Parathyroid adenoma (tissue), 2 donors: ENCODE results near the gene MAJIN.

Experiments
- H2AFZ ChIP-seq: fragments of 300-600 bp; sonication (generic); one replicate; pipeline ENCODE4 v1.7.0; 2017; ENCODE audit warnings: antibody characterized with exemption, mild to moderate bottlenecking
- H3K27ac ChIP-seq: fragments of 300-600 bp; sonication (generic); one replicate; pipeline ENCODE4 v1.7.0; 2017
- H3K27me3 ChIP-seq: fragments of 300-600 bp; sonication (generic); one replicate; pipeline ENCODE4 v1.7.0; 2017; ENCODE audit warnings: low read length; ENCODE audit not compliant: control insufficient read depth, insufficient read depth
- H3K36me3 ChIP-seq: fragments of 300-600 bp; sonication (generic); one replicate; pipeline ENCODE4 v1.7.0; 2017; ENCODE audit warnings: low read length; ENCODE audit not compliant: control insufficient read depth, insufficient read depth
- H3K4me1 ChIP-seq: fragments of 300-600 bp; sonication (generic); one replicate; pipeline ENCODE4 v1.7.0; 2017; ENCODE audit warnings: control low read depth
- H3K4me2 ChIP-seq: fragments of 300-600 bp; sonication (generic); one replicate; pipeline ENCODE4 v1.7.0; 2017; ENCODE audit warnings: low read length
- H3K4me3 ChIP-seq: fragments of 300-600 bp; sonication (generic); one replicate; pipeline ENCODE4 v1.7.0; 2017; ENCODE audit warnings: low read depth, low read length
- H3K79me2 ChIP-seq: fragments of 300-600 bp; sonication (generic); one replicate; pipeline ENCODE4 v1.7.0; 2017; ENCODE audit warnings: control low read depth
- H3K9ac ChIP-seq: fragments of 300-600 bp; sonication (generic); one replicate; pipeline ENCODE4 v1.7.0; 2017; ENCODE audit warnings: mild to moderate bottlenecking
- H3K9me3 ChIP-seq: fragments of 300-600 bp; sonication (generic); one replicate; pipeline ENCODE4 v1.7.0; 2017; ENCODE audit warnings: low read length; ENCODE audit not compliant: control insufficient read depth
- CTCF ChIP-seq: fragments of 300-600 bp; sonication (generic); IDR thresholded peaks from one replicate; pipeline ENCODE4 v1.7.0; 2017; ENCODE audit warnings: antibody characterized with exemption, mild to moderate bottlenecking
- donor health status: primary hyperparathyroidism.

The MAJIN gene

GRCh38 chr11:64916775-64917662, 54.9 kb downstream of the MAJIN start, which contains the start of gene ATG2A:
ATG2A (minus strand) TSS chr11:64917209; CDS start chr11:64917135, 74 bp downstream.
- Histone ChIP-seq H3K27me3 (no peaks in the 10 kb centered on the region), H2AFZ (peak within 1 kb of the TSS; percentile 74), H3K79me2 (no peaks in the 10 kb centered on the region), H3K9ac (peak within 1 kb of the TSS; percentile 80), H3K4me1 (no peaks in the 10 kb centered on the region), H3K36me3 (no peaks in the 10 kb centered on the region), H3K4me3 (peak within 1 kb of the TSS; percentile 88), H3K27ac (peak within 1 kb of the TSS; percentile 64), H3K9me3 (no peaks in the 10 kb centered on the region), H3K4me2 (peak within 1 kb of the TSS; percentile 95)
- no peak for TF ChIP-seq CTCF

- Histone ChIP-seq H3K4me3 (peak overlapping the region; percentile 88), H3K9ac (peak overlapping the region; percentile 80), H3K36me3 (no peaks in the 10 kb centered on the region), H2AFZ (peak overlapping the region; percentile 62), H3K27me3 (no peaks in the 10 kb centered on the region), H3K4me1 (no peaks in the 10 kb centered on the region), H3K4me2 (peak overlapping the region; percentile 95), H3K27ac (peak overlapping the region; percentile 53), H3K79me2 (no peaks in the 10 kb centered on the region), H3K9me3 (no peaks in the 10 kb centered on the region)
- no peak for TF ChIP-seq CTCF
These were observed 55.7 kb downstream of the MAJIN start for GRCh38 chr11:64916040-64916774.

GRCh38 chr11:64915376-64915887, 56.5 kb downstream of the MAJIN start:
- no peak for TF ChIP-seq CTCF
- H2AFZ ChIP-seq = no peak overlapping the region
- H3K79me2 ChIP-seq = no peaks in the 10 kb centered on the region
- H3K27ac ChIP-seq = no peak overlapping the region
- no peak overlapping the region for H3K4me3 ChIP-seq
- H3K36me3 ChIP-seq = no peaks in the 10 kb centered on the region
- H3K9ac ChIP-seq = no peak overlapping the region
- H3K4me2 ChIP-seq = no peak overlapping the region
- H3K27me3 ChIP-seq = no peaks in the 10 kb centered on the region
- H3K4me1 ChIP-seq = no peaks in the 10 kb centered on the region
- no peaks in the 10 kb centered on the region for H3K9me3 ChIP-seq

GRCh38 chr11:64914123-64914522, 57.8 kb downstream of the MAJIN start:
- Histone ChIP-seq H3K27ac (no peak overlapping the region), H3K9ac (no peak overlapping the region), H3K4me1 (no peaks in the 10 kb centered on the region), H3K4me2 (no peak overlapping the region), H3K27me3 (no peaks in the 10 kb centered on the region), H3K4me3 (no peak overlapping the region), H3K9me3 (no peaks in the 10 kb centered on the region), H3K79me2 (no peaks in the 10 kb centered on the region), H3K36me3 (no peaks in the 10 kb centered on the region), H2AFZ (no peak overlapping the region)
- no peak for TF ChIP-seq CTCF
